HL-60 (cell line): ENCODE data around the gene MCF2L2.

ENCODE experiments used
- DNase-seq, 2 experiments: peaks; one replicate each; pipeline ENCODE4 v3.0.0-alpha.2; 2010 to 2020; ENCODE audit warnings: low read depth in 1 of 2, low spot score in 1 of 2
- H3K27ac ChIP-seq: fragments of 250-450 bp; sonication (Bioruptor Pico); replicated peaks from 2 replicates; pipeline ENCODE4 v1.5.1; 2020; ENCODE audit warnings: mild to moderate bottlenecking, moderate library complexity
- H3K27me3 ChIP-seq: fragments of 250-450 bp; sonication (Bioruptor Pico); 2 replicates; pipeline ENCODE4 v1.5.1; 2021; ENCODE audit warnings: mild to moderate bottlenecking, moderate library complexity; ENCODE audit not compliant: insufficient read depth, poor library complexity, severe bottlenecking
- H3K4me3 ChIP-seq: replicated peaks from 2 replicates; pipeline ENCODE4 v1.5.1; 2011; ENCODE audit warnings: mild to moderate bottlenecking, control low read depth, low read length; ENCODE audit not compliant: insufficient read depth
- CTCF ChIP-seq: IDR thresholded peaks from one replicate; pipeline ENCODE4 v1.5.1; 2011; ENCODE audit warnings: low read length, control low read depth, inconsistent platforms; ENCODE audit not compliant: insufficient read depth
- GABPA ChIP-seq: IDR thresholded peaks from 2 replicates; pipeline ENCODE4 v1.6.1; 2012; ENCODE audit warnings: low read depth
- POLR2AphosphoS5 ChIP-seq: IDR thresholded peaks from 2 replicates; pipeline ENCODE4 v1.6.1; 2012; ENCODE audit warnings: low read depth
- SPI1 ChIP-seq: IDR thresholded peaks from 2 replicates; pipeline ENCODE4 v1.6.1; 2012; ENCODE audit warnings: low read depth, mild to moderate bottlenecking, borderline replicate concordance
- TF ChIP-seq, protein P1 (sequence below): IDR thresholded peaks from 2 replicates; pipeline ENCODE4 v1.6.1; 2012; ENCODE audit warnings: low read depth; ENCODE audit not compliant: insufficient replicate concordance

The MCF2L2 gene

DNA sequence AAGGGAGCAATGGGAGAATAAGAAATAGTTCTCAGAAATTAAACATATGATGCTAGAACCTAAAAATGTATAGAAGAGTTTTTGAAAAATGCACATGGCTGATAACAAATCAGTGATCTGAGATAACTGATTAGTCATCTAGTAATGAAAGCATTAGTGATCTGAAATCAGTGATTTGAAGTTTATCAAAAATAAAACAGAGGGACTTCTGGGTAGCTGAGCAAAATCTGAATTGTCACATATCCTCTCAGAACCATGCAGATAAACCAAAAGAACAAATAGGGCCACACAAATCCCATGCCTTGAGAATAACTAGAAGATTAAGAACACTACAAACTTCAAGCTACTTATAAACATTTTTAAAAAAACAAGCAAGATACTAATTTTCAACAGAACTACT is 71.5 kb downstream of the MCF2L2 start:
- Histone ChIP-seq H3K4me3 (no peak overlapping the region), H3K27ac (no peak overlapping the region), H3K27me3 (no peaks in the 10 kb centered on the region)
- TF ChIP-seq, protein P1, sequence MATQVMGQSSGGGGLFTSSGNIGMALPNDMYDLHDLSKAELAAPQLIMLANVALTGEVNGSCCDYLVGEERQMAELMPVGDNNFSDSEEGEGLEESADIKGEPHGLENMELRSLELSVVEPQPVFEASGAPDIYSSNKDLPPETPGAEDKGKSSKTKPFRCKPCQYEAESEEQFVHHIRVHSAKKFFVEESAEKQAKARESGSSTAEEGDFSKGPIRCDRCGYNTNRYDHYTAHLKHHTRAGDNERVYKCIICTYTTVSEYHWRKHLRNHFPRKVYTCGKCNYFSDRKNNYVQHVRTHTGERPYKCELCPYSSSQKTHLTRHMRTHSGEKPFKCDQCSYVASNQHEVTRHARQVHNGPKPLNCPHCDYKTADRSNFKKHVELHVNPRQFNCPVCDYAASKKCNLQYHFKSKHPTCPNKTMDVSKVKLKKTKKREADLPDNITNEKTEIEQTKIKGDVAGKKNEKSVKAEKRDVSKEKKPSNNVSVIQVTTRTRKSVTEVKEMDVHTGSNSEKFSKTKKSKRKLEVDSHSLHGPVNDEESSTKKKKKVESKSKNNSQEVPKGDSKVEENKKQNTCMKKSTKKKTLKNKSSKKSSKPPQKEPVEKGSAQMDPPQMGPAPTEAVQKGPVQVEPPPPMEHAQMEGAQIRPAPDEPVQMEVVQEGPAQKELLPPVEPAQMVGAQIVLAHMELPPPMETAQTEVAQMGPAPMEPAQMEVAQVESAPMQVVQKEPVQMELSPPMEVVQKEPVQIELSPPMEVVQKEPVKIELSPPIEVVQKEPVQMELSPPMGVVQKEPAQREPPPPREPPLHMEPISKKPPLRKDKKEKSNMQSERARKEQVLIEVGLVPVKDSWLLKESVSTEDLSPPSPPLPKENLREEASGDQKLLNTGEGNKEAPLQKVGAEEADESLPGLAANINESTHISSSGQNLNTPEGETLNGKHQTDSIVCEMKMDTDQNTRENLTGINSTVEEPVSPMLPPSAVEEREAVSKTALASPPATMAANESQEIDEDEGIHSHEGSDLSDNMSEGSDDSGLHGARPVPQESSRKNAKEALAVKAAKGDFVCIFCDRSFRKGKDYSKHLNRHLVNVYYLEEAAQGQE = no peak
- no peak for TF ChIP-seq CTCF
- TF ChIP-seq GABPA = no peak
- no peak for TF ChIP-seq SPI1
- TF ChIP-seq POLR2AphosphoS5 = no peak
- no peak for DNase-seq

DNA sequence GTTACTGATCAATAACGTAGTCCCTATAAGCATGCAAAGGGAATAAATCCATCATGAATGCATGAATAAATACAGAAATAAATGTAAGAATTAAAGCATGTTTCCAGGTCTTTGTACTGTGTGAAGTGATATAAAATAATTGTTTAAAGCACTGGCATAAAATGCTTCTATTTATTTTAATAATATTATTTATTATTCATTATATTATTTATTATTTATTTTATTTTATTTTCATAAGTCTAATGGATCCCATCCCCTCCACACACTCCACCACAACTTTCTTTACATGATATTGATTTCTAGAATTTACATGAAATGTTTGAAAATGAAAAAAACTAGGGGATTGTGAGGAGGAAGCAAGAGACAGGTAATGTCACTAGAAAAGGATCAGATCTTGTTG is 73.5 kb downstream of the MCF2L2 start:
- TF ChIP-seq GABPA (no peak), POLR2AphosphoS5 (no peak), SPI1 (no peak), CTCF (no peak)
- TF ChIP-seq, protein P1 = no peak
- Histone ChIP-seq H3K27me3 (no peaks in the 10 kb centered on the region), H3K27ac (no peak overlapping the region), H3K4me3 (no peak overlapping the region)
- DNase-seq = no peak

DNA sequence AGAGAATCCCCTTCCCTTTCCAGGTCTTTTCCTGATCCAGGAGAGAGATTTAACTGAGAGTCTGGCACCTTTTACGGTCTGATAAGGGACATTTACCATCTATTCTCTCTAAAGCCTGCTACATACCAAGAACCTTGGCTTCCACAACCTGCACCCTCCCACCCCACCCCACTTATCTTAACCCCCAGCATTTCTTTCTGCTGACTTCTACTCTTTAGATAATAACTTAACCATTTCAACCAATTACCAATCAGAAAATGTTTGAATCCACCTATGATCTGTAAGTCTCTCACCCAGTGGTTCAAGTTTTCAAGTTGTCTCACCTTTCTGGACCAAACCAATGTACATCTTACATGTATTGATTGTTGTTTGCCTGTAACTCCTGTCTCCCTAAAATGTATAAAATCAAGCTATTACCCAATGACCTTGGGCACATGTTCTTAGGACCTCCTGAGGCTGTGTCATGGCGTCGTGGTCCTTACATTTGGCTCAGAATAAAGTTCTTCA is 74.0 kb downstream of the MCF2L2 start:
- H3K4me3 ChIP-seq = no peak overlapping the region
- no peak overlapping the region for H3K27ac ChIP-seq
- TF ChIP-seq POLR2AphosphoS5 = no peak
- TF ChIP-seq GABPA = no peak
- no peak for TF ChIP-seq CTCF
- no peak for TF ChIP-seq SPI1
- TF ChIP-seq, protein P1 = no peak
- H3K27me3 ChIP-seq = no peaks in the 10 kb centered on the region
- no peak for DNase-seq
